Upper lobe of left lung (tissue), 6 donors: ENCODE measurements around the gene LCP1. TPM values are rescaled to one million over a fixed set of nuclear protein-coding genes. Genes with fewer than 3 reads are reported as not detected.

Source experiments
- ATAC-seq, 2 donors: fragments of 200-7000 bp; cut with Tn5 transposase; one replicate each; pipeline ENCODE4 v1.9.1; 2022; ENCODE audit warnings: mild to moderate bottlenecking in 2 of 2, moderate library complexity in 2 of 2; ENCODE audit not compliant: low FRiP score in 2 of 2
- DNase-seq, 2 donors: peaks; one replicate each; pipeline ENCODE4 v3.0.0-alpha.2; 2019 to 2020
- H3K27ac ChIP-seq, 4 donors: fragments of 200-600 bp; sonication (generic); one replicate each; pipeline ENCODE4 v1.5.1; 2016 to 2019
- H3K27me3 ChIP-seq, 4 donors: fragments of 200-600 bp; sonication (generic); one replicate each; pipeline ENCODE4 v1.5.1; 2017 to 2019
- H3K36me3 ChIP-seq, 4 donors: fragments of 200-600 bp; sonication (generic); one replicate each; pipeline ENCODE4 v1.5.1; 2016 to 2019
- H3K4me1 ChIP-seq, 4 donors: fragments of 200-600 bp; sonication (generic); one replicate each; pipeline ENCODE4 v1.5.1; 2018 to 2019
- H3K4me3 ChIP-seq, 4 donors: fragments of 200-600 bp; sonication (generic); one replicate each; pipeline ENCODE4 v1.5.1; 2017 to 2019; ENCODE audit warnings: mild to moderate bottlenecking in 2 of 4, moderate library complexity in 1 of 4
- H3K9me3 ChIP-seq, 4 donors: fragments of 200-600 bp; sonication (generic); one replicate each; pipeline ENCODE4 v1.5.1; 2018 to 2019
- CTCF ChIP-seq, 6 experiments: fragments of 450-650 bp in 4 of 6; fragments of 200-600 bp in 2 of 6; sonication (generic) in 2 of 6; IDR thresholded peaks; one replicate each; pipeline ENCODE4 v1.5.1; 2016 to 2019; ENCODE audit warnings: antibody characterized with exemption in 6 of 6
- EP300 ChIP-seq, 4 donors: sonication (generic); formaldehyde crosslinking; IDR thresholded peaks; one replicate each; pipeline ENCODE4 v1.5.1; 2017; ENCODE audit warnings: antibody characterized with exemption in 4 of 4, control low read depth in 2 of 4
- POLR2A ChIP-seq, 4 donors: fragments of 450-650 bp; IDR thresholded peaks; one replicate each; pipeline ENCODE4 v1.5.1; 2016 to 2017; ENCODE audit warnings: antibody characterized with exemption in 4 of 4, mild to moderate bottlenecking in 2 of 4
- POLR2AphosphoS5 ChIP-seq, 2 donors: sonication (generic); formaldehyde crosslinking; IDR thresholded peaks; one replicate each; pipeline ENCODE4 v1.5.1; 2017; ENCODE audit warnings: antibody characterized with exemption in 2 of 2
- WGBS, 2 donors: methylation state at CpG; one replicate each; pipeline ENCODE4 v1.1.5; 2017 to 2018; 5-methylcytosine and 5-hydroxymethylcytosine counted together
- small RNA-seq, 4 donors: library from RNA; depleted of rRNA; stranded (forward); fragments of <200 nt; gene quantifications; one replicate each; pipeline ENCODE3, GENCODE V24; 2016
- total RNA-seq, 6 donors: library from RNA; depleted of rRNA in 4 of 6; stranded (reverse); fragments of >200 nt in 4 of 6; gene quantifications; one replicate each; pipeline versions ENCODE4 v1.1.0 to v1.2.1, GENCODE V29; 2016 to 2021
- donor health status: DM: no; HTN: no; CAD: no; lungs with moderate emphysema.
- donor health status: DM: no; HTN: yes; CAD: no; lungs with severe emphysema.

LCP1 gene
- total RNA-seq, 6 donors from 2014 or later = 72.3 to 331 (median 129) TPM

- H3K4me3 ChIP-seq = no peak overlapping the region
These were observed 104.7 kb downstream of the LCP1 start for GRCh38 chr13:46077265-46077664.

GRCh38 chr13:46076827-46077226, 105.2 kb downstream of the LCP1 start:
- H3K4me3 ChIP-seq = no peak overlapping the region
- DNase-seq (no peak), ATAC-seq (no peak)
- no peaks in the 10 kb centered on the region for H3K36me3 ChIP-seq
- TF ChIP-seq CTCF (IDR thresholded peaks at IDR 0.05) (no peak), EP300 (IDR thresholded peaks at IDR 0.05) (no peak), POLR2AphosphoS5 (IDR thresholded peaks at IDR 0.05) (no peak), POLR2A (IDR thresholded peaks at IDR 0.05) (no peak)
- no peaks in the 10 kb centered on the region for H3K9me3 ChIP-seq
- H3K27me3 ChIP-seq = no peaks in the 10 kb centered on the region
- H3K4me1 ChIP-seq = no peaks in the 10 kb centered on the region
- no peak overlapping the region for H3K27ac ChIP-seq
- WGBS, 2 donors = 82 to 96% methylated on average over 3 of the region's 3 CpGs

More at GRCh38 chr13:46077265-46077664, 104.7 kb downstream of the LCP1 start:
- H3K27ac ChIP-seq = no peak overlapping the region
- H3K36me3 ChIP-seq = no peaks in the 10 kb centered on the region
- 50 to 58% methylated on average over 1 of the region's 1 CpG for WGBS, 2 donors
- TF ChIP-seq EP300 (IDR thresholded peaks at IDR 0.05) = no peak
- TF ChIP-seq POLR2A (IDR thresholded peaks at IDR 0.05) = no peak
- no peak for TF ChIP-seq CTCF (IDR thresholded peaks at IDR 0.05)
- no peak for TF ChIP-seq POLR2AphosphoS5 (IDR thresholded peaks at IDR 0.05)
- no peaks in the 10 kb centered on the region for H3K27me3 ChIP-seq
- no peaks in the 10 kb centered on the region for H3K9me3 ChIP-seq
- H3K4me1 ChIP-seq = no peaks in the 10 kb centered on the region
- no peak for DNase-seq
- no peak for ATAC-seq

Small RNAs within 50 kb of the gene (small RNA-seq; reads per million reads assigned to genes)
- gene RN7SL288P = 0 reads per million in 4 donors

Other genes starting within 250 kb of the LCP1 start
- gene ZC3H13, start 129.4 kb downstream of the LCP1 start, total RNA-seq = 10 to 100 TPM; 23.6 to 71.2 (median 42.3) TPM
- 100 to 1,000 TPM in 1 of 6 donors, 10 to 100 TPM in 4, 1 to 10 TPM in 1; 2.1 to 114 (median 21.3) TPM for gene CPB2, start 77.1 kb downstream of the LCP1 start, total RNA-seq
- gene LRRC63, start 29.8 kb upstream of the LCP1 start, total RNA-seq = 1 to 10 TPM in 2 of 6 donors, under 1 TPM in 3, not detected in 1; 0.33 to 3.1 (median 0.66) TPM
- 1 to 10 TPM; 1.8 to 5.4 (median 5.0) TPM for gene RUBCNL, start 205.1 kb upstream of the LCP1 start, total RNA-seq